HL-60 (cell line): ENCODE data around the gene DIPK1A.

ENCODE experiments used
- POLR2AphosphoS5 ChIP-seq: IDR thresholded peaks from 2 replicates; pipeline ENCODE4 v1.6.1; 2012; ENCODE audit warnings: low read depth
- TF ChIP-seq, protein P1 (sequence below): IDR thresholded peaks from one replicate; pipeline ENCODE4 v1.5.1; 2011; ENCODE audit warnings: low read length, control low read depth, inconsistent platforms; ENCODE audit not compliant: insufficient read depth
- TF ChIP-seq, protein P2 (sequence below): IDR thresholded peaks from 2 replicates; pipeline ENCODE4 v1.6.1; 2012; ENCODE audit warnings: low read depth; ENCODE audit not compliant: insufficient replicate concordance

DNA sequence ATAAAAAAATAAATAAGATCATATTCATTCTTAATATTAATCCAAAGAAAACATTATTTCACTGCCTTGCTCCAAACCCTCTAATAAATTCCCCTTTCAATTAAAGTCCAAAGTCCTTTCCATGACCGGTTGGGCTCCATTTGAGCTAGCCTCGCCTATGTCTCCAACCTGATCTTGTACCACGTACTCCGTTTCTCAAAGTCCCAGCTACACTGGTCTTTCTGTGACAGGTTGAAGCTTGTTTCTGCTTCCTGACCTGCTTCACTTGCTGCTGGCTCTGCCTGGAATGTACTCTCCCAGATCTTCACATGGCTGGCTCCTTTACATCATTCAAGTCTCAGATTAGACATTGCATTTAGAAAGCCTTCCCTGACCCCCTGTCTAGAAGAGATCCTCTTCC lies 113.1 kb downstream of the DIPK1A start:
- TF ChIP-seq, protein P1, sequence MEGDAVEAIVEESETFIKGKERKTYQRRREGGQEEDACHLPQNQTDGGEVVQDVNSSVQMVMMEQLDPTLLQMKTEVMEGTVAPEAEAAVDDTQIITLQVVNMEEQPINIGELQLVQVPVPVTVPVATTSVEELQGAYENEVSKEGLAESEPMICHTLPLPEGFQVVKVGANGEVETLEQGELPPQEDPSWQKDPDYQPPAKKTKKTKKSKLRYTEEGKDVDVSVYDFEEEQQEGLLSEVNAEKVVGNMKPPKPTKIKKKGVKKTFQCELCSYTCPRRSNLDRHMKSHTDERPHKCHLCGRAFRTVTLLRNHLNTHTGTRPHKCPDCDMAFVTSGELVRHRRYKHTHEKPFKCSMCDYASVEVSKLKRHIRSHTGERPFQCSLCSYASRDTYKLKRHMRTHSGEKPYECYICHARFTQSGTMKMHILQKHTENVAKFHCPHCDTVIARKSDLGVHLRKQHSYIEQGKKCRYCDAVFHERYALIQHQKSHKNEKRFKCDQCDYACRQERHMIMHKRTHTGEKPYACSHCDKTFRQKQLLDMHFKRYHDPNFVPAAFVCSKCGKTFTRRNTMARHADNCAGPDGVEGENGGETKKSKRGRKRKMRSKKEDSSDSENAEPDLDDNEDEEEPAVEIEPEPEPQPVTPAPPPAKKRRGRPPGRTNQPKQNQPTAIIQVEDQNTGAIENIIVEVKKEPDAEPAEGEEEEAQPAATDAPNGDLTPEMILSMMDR: no peak
- TF ChIP-seq POLR2AphosphoS5: no peak
- TF ChIP-seq, protein P2, sequence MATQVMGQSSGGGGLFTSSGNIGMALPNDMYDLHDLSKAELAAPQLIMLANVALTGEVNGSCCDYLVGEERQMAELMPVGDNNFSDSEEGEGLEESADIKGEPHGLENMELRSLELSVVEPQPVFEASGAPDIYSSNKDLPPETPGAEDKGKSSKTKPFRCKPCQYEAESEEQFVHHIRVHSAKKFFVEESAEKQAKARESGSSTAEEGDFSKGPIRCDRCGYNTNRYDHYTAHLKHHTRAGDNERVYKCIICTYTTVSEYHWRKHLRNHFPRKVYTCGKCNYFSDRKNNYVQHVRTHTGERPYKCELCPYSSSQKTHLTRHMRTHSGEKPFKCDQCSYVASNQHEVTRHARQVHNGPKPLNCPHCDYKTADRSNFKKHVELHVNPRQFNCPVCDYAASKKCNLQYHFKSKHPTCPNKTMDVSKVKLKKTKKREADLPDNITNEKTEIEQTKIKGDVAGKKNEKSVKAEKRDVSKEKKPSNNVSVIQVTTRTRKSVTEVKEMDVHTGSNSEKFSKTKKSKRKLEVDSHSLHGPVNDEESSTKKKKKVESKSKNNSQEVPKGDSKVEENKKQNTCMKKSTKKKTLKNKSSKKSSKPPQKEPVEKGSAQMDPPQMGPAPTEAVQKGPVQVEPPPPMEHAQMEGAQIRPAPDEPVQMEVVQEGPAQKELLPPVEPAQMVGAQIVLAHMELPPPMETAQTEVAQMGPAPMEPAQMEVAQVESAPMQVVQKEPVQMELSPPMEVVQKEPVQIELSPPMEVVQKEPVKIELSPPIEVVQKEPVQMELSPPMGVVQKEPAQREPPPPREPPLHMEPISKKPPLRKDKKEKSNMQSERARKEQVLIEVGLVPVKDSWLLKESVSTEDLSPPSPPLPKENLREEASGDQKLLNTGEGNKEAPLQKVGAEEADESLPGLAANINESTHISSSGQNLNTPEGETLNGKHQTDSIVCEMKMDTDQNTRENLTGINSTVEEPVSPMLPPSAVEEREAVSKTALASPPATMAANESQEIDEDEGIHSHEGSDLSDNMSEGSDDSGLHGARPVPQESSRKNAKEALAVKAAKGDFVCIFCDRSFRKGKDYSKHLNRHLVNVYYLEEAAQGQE: no peak
